HG03175 (cell line): ENCODE data around the gene HOMER1.
"Not testable (repeated sequence)": the region's sequence is repeated elsewhere in the genome, so short reads cannot be mapped to it uniquely, and the experiment has no call there.

Source experiments
- ATAC-seq: cut with Tn5 transposase; IDR thresholded peaks from one replicate; pipeline ENCODE4 v1.9.1; 2021; ENCODE audit warnings: mild to moderate bottlenecking, moderate library complexity; ENCODE audit not compliant: unreplicated experiment

Gene HOMER1

GRCh38 chr5:79436224-79436623 lies 77.7 kb downstream of the HOMER1 start:
- ATAC-seq = no peak

GRCh38 chr5:79430196-79430595 lies 83.7 kb downstream of the HOMER1 start:
- ATAC-seq = no peak

DNA sequence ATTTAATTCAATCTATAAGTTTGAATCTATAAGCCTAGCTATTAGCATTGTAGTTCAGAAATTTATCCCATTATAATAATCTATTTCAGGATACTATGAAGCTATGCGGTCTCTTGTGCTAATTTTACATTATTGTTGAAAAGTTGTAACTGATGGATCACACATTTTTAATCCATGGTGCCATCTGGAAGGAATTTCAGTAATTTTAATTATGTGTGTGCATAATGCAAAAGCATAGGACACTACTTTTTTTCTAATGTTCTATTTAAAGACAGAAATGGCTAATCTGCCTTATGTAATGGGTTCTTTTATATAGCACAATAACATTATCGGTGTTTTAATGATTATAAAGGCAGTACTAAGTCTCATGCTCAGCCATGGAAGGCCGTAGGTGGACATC lies 90.6 kb downstream of the HOMER1 start:
- no peak for ATAC-seq

GRCh38 chr5:79420248-79420647 lies 93.7 kb downstream of the HOMER1 start:
- no peak for ATAC-seq

DNA sequence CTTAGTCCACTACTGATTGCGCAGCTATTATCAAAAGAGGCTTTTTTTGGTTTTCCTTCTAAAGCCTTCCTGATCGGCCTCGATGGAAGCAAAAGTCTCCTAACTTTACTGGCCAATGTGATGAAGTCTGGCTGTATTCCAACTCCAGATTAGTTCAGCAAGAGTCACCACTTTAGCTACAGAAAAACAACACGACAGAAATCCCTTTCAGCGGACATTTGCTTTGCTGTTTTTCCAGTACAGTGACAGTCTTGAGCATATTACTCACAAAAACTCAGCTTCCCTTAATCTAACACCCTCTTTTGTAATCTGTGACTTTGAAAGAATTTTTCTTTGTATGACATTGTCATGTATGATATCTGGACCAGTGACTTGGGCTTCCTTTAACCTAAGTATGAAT lies 95.7 kb downstream of the HOMER1 start:
- no peak for ATAC-seq

- no peak for ATAC-seq
Measured at GRCh38 chr5:79417495-79417894, 96.4 kb downstream of the HOMER1 start.

DNA sequence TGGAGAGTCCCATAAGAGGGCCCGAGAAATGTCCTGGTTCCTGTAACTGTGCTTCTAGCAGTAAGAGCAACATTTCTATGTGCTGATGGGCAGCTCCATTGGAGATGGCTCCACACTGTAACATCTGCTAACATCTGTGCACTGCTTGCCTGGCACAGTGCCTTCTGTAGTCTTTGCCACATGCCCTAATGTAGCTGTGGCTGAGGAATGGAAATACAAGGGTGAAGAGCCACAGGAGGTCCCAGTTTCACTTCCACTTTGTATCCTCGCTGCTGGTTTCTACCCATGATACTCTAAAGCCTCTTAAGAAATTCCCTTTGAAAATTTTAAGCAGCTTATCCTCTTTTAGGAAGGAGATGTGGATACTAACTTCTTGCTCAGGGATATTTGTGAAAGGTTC lies 97.4 kb downstream of the HOMER1 start:
- ATAC-seq = peak; percentile 94

- ATAC-seq = no peak
Measured at GRCh38 chr5:79413112-79413511, 100.8 kb downstream of the HOMER1 start.

GRCh38 chr5:79408028-79408427 lies 105.9 kb downstream of the HOMER1 start:
- no peak for ATAC-seq

- no peak for ATAC-seq
Measured at GRCh38 chr5:79407591-79407990, 106.3 kb downstream of the HOMER1 start.

DNA sequence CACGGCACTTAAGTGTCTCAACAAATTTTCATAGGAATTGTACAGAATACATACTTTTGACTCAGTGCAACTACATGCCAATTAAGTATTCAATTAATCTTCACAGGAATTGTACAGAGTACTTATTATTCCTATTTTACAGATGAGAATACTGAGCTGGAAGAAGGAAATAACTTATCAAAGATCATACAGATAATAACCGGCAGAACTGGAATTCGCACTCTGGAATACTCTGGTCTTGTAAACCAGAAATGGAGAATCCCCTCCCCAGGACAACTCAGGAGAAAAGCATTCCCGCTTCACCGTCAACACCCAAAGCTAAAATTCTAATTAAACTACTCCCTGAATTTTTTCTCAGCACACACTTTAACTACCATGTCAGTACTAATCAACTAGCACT lies 112.7 kb downstream of the HOMER1 start:
- no peak for ATAC-seq

- ATAC-seq = no peak
Measured at GRCh38 chr5:79399046-79399445, 114.9 kb downstream of the HOMER1 start.

DNA sequence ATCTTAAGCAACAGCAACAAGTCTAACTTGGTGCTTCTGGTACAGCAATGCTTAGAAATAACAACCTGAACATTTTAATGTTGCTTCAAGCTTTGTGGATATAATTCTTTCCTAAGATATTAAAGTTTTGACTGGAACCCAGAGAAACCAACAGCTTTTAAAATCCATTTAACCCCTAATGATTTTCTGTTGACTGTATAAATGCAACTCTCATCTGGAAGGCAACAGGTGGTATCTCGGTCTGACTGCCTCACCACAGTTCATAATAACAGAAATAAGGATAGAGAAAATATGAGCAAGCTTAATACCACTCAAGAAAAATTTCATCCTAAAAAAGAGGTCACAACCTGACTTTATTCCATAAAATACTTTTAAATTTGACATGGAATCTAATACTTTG lies 116.9 kb downstream of the HOMER1 start:
- ATAC-seq = no peak

DNA sequence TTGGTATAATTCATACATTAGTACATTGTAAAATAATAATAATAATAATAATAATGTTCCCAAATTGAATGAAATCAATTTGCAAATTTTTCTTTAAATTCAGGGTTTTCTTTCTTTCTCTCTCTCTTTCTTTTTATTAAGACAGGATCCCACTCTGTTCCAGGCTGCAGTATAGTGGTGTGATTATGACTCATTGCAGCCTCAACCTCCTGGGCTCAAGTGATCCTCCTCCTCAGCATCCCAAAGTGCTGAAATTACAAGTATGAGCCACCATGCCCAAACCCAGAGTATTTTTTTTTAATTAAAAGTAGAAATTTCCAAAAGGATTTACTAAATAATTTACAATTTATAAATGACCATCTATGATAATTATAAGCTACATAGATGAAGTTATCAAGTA lies 117.7 kb downstream of the HOMER1 start:
- no peak for ATAC-seq

DNA sequence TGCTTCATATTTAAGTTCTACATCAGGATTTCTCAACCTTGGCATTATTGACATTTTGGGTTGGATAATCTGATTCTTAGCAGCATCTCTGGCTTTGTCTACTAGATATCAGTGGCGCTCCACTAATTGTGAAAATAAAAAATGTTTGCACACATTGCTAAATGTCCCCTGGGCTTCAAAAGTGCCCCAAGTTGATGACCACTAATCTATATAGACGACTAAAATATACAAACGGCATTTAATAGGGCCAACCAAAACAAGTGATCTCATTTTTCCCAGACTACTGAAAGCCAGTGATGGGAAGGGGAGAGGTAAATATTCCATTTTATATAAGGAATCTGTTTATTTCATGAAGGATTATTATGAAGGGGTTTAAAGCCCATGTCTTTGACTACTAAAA lies 118.6 kb downstream of the HOMER1 start:
- no peak for ATAC-seq

GRCh38 chr5:79392776-79393175 lies 121.2 kb downstream of the HOMER1 start:
- no peak for ATAC-seq

GRCh38 chr5:79386679-79387078 lies 127.3 kb downstream of the HOMER1 start:
- no peak for ATAC-seq

GRCh38 chr5:79385126-79385525 lies 128.8 kb downstream of the HOMER1 start:
- not testable (repeated sequence) for ATAC-seq

DNA sequence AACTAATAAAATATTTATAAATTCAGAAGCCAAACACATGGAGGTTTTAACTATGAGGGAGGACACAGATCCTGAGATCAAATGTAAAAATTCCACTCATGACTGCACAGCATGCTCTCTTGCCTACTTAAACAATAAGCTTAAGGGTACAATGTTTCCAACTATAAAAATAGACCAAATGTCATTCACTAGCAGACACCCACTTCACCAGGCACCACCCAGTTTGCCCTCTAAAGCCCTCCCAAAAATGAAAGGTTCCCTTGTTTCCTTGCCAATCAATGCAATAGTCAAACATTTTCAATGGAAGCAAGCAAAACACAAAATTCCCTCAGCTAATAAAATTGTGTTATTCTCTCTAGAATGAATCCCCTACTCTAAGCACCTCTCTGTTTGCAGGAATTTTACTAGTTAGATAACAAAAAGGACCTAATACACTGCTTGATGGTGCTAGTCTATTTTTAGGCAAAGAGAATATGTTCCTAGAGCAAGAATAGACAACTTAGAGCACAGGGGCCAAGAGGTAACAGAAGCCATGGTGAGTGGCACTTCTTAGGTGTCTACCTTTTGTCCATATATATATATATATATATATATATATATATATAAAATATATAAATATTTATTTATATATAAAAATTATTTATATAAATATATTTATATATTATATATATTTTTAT lies 135.3 kb downstream of the HOMER1 start:
- ATAC-seq = no peak

DNA sequence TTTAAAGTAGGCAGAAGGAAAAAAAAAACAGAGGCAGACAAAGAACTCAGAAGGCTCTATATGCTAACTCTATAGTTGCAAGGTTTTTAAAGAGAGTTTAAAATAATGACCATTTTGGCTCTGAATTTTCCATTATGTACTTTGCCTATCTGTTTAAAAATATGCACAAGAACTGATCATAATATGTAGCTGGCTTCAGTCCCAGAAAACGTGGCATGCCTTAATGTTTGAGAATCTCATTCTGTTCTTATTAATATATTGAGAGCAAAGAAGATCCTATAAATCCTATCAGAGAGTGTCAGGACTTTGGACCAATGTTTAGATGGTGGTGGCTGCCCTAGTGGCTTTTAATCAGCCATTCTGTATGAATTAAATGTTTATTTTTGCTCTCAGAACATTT lies 156.5 kb downstream of the HOMER1 start:
- no peak for ATAC-seq

GRCh38 chr5:79349881-79350280 lies 164.1 kb downstream of the HOMER1 start:
- no peak for ATAC-seq

GRCh38 chr5:79349047-79349446 lies 164.9 kb downstream of the HOMER1 start:
- no peak for ATAC-seq

GRCh38 chr5:79346420-79346824 lies 167.5 kb downstream of the HOMER1 start:
- ATAC-seq = no peak
